ENCODE measurements around the gene KPNB1.
A peak's percentile ranks its signal among the peaks of the same experiment; 100 is the strongest.

KPNB1 gene

GRCh38 chr17:47649153-47649971 lies at the start of gene KPNB1:
Gene KPNB1, plus strand, starts transcription at chr17:47649919. Its CDS starts 326 bp downstream, at chr17:47650245.
- peak; percentile 100 for DNase-seq

DNA sequence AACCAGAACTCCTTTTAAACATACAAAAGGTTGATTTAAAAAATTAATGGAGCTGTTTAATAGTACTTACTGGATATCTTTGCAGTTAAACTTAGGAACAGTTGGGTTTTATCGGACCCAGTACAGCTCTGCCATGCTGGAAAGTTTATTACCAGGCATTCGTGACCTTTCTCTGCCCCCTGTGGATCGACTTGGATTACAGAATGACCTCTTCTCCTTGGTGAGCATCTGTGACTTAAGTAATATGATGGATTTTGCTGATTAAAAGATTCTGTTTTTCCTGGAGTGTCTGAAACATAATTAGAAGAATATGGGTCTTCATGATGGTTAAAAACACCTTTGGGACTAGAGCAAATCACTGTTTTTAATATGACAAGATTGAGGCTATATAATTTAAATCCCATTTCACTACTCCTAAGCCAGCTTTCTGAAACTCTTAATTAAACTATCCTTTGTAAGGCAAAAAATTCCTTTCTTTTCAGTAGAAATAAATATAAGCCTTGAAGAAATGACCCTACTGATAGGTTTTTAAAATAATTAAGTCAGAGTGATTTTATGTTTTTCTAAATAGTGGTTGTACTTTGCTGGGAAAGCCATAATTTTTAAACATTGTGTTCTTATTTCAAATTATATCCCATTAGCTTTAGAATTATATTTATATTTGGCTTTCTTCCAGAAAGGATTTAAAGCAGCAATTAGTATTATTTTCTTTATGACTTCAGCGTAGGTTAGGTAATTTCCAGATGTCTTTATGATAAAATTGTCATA lies 45.7 kb upstream of the KPNB1 start:
- no peak for DNase-seq

DNA sequence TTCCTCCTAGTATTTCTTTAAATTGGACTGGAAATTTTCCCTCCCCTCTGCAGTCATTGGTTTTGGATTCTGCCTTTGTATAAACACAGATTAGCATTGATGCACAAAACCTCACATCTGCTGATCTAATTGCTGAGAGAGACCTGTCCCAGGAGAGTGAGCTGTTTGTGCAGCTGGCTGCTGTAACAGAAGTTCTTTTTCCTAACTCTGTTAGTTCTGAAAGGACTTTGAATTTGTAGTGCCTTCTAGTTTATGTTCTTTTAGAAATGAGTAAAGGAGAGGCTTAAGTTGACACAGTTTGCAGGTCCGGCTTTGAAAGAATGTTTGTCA lies 45.2 kb upstream of the KPNB1 start:
- DNase-seq: peak; percentile 42

- DNase-seq: no peak
These were observed 44.7 kb upstream of the KPNB1 start for GRCh38 chr17:47605011-47605410.

- DNase-seq: no peak
These were observed 42.2 kb upstream of the KPNB1 start for GRCh38 chr17:47607481-47607880.

- DNase-seq: no peak
These were observed 38.1 kb upstream of the KPNB1 start for GRCh38 chr17:47611372-47612350.

DNA sequence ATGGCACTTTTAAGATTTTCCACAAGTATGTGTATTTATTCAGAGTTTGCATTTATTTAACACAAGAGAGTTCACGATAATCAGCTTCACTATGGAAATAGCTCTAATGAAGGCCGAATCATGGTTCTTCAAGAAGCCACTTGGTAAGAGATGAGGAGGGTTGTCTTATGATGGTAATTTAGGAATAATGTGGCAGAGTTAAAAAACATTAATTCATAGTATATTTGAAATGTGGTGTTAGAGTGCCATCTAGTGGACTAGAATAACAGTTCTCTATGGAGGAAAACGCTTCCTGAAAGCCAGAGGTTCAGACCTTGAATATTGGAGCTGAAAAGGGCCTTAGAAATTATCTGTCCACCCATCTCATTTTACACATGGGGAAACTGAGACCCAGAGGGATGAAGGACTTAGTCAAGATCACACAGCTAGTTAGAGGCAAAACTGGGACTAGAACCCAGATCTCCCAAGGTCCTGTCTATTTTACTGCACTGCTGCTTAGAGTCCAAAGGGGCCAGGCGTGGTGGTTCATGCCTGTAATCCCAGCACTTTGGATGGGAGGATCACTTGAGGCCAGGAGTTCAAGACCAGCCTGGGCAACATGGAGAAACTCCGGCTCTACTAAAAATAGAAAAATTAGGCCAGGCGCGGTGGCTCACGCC lies 33.8 kb upstream of the KPNB1 start:
- no peak for DNase-seq

DNA sequence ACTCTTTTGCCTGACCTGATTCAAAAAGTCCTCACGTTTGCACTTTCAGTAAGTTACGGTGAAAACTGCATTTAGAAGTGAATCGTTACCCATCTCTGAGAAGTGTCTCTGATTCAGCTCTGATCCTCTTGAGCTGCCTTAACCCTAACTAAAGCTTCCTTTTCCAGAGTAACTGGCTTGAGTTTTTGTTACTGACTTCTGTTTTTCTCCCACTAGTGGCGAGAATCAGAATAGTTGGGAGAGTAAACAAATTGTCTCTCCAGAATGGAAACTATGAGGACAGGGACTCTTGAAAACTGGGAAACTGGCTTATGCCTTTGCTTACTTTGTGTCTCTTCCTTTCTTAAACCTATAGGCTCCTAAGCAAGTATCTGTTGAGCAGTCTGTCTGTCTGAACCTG lies 31.3 kb upstream of the KPNB1 start:
- no peak for DNase-seq

GRCh38 chr17:47620503-47621245 lies 29.0 kb upstream of the KPNB1 start:
- no peak for DNase-seq

- DNase-seq: no peak
These were observed 28.2 kb upstream of the KPNB1 start for GRCh38 chr17:47621293-47622179.

GRCh38 chr17:47622180-47622549 lies 27.6 kb upstream of the KPNB1 start:
- DNase-seq: no peak

DNA sequence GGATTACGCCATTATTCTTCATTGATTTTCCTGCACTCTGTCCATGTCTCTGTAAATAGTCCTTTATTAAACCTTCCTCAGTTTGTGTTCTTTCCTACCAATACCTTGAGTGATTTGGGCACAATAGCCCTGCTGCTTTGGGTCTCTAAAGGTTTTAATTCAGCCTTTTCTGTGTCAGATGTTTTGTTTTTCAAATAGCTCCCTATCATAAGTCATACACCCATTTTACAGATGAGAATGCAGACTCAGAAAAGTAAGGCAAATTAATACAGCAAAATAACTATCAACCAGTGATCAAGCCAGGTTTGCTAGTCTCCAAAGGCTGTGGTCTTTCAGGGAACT lies 25.0 kb upstream of the KPNB1 start:
- DNase-seq: no peak

DNA sequence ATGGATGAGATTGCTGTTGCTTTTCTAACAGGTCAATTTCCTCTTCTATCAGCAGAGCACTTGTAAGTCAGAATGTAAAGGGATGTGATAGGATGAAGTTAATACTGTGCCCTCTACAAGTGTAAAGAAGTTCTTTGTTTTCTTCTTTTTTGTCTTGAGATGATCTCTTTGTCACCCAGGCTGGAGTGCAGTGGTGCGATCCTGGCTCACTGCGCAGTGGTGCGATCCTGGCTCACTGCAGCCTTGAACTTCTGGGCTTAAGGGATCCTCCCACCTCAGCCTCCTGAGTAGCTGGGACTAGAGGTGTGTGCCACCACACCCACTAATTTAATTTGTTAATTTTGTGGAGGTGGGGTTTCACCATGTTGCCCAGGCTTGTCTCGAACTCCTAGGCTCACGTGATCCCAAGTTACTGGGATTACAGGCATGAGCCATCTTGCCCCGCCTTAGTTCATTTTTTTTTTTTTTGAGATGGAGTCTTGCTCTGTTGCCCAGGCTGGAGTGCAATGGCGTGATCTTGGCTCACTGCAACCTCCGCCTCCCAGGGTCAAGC lies 21.6 kb upstream of the KPNB1 start:
- no peak for DNase-seq

DNA sequence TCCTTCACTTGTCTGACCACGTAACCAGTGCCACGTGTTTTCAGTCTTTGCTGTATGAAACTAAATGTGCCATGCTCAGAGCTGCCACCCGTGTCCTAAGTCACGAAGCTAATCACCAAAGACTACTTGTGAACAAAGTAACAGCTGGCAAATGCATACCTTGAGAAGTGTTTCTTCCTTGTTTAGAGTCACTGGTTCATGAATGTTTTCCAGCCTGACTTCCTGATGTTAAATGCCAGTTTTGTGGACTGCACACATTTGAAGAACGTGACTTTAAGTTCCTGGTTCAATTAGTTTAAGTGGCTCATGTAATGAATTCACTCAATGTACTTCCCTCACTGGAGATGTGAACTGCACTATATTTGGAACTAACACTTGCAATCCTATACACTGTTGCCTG lies 19.9 kb upstream of the KPNB1 start:
- DNase-seq: no peak

- DNase-seq: no peak
These were observed 19.1 kb upstream of the KPNB1 start for GRCh38 chr17:47630614-47631013.

DNA sequence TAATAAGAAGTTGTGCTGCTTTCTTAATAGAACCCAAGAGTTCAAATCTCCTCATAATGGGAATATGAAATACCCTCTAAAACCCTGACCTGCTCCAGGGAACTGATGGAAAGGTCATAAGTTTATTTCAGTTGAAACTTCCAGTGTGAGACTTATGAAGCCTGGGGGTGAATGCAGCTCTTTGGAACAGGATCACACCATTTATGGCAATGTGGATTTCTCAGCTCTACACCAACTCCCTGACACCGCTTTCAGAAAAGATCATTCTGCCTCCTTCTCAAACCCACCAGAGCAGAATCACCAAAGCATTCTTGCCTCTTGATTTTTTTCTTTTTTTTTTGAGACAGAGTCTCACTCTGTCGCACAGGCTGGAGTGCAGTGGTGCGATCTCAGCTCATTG lies 16.7 kb upstream of the KPNB1 start:
- DNase-seq: no peak

DNA sequence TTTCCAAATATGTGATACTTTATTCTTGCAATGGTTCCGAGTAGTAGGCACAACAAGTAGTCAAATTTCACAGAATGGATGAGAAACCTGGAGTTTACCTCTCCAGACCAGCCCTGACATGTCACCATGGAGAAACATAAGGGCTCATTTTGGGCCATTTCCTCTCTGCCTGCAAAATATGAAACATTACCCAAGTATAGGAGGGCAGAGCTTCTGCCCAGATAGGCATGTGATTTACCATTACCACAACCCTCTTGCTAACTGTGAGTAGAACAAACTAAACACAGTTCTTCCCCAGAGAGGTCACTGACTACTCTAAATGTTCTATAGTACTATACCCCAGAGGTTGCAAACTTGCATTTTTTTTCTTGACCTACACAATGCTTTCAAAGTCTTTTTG lies 15.7 kb upstream of the KPNB1 start:
- DNase-seq: no peak

- DNase-seq: no peak
These were observed 14.8 kb upstream of the KPNB1 start for GRCh38 chr17:47634870-47635269.

- no peak for DNase-seq
These were observed 14.0 kb upstream of the KPNB1 start for GRCh38 chr17:47635734-47636133.

GRCh38 chr17:47636273-47637030 lies 13.3 kb upstream of the KPNB1 start:
- DNase-seq: no peak
